ENCODE data around the gene ERICH2. TPM values are rescaled to one million over a fixed set of nuclear protein-coding genes. Genes with fewer than 3 reads are reported as not detected.
"Not testable (repeated sequence)": the region's sequence is repeated elsewhere in the genome, so short reads cannot be mapped to it uniquely, and the experiment has no call there.

The ERICH2 gene
- total RNA-seq, 1 experiment from 2014 or later = 0.74 TPM

DNA sequence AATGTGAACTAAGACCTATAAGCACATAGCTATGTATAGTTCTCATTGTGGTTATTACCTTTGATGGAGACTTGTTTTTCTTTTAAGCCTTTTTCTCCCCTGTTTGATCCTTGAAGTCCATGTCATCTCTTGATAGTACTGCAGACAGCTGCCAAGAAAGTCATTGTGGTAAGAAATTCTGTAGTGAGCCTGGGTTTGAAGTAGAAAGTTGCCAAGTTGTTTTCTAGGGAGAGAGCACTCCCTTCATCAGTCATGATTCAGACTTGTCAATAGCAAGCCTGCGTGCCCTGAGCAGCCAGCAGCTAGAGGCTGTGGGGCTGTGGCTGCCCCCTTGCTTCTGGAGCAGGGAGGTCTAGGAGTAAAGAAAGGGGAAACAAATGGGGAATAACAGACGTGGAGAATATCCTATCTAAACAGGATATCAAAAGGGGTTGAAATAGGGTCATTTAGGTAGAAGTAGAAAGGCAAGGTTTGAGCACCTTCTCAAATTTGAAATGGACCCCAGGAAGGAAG, 46.7 kb upstream of the ERICH2 start:
- DNase-seq (ENCODE audit: low read depth, low spot score) (no peak), ATAC-seq (no peak)
- POLR2A ChIA-PET = no interaction called here
- in situ Hi-C loops (cut with HindIII; ENCODE audit: low pct_unique_long_range_greater_than_20kb, low sequenced_read_pairs) (no loop called here), intact Hi-C loops (cut with micrococcal nuclease; ENCODE audit: unreplicated experiment) (no loop called here)
- TF ChIP-seq POLR2AphosphoS5 (IDR thresholded peaks at IDR 0.05; ENCODE audit: low read depth, low read length) = no peak
- no peak for TF ChIP-seq CTCF (IDR thresholded peaks at IDR 0.05)
- no peak for TF ChIP-seq REST (IDR thresholded peaks at IDR 0.05; ENCODE audit: insufficient read depth in 1 of 2, low read depth in 2 of 2, low read length in 1 of 2)
- no peak for TF ChIP-seq SIN3A (IDR thresholded peaks at IDR 0.05; ENCODE audit: borderline replicate concordance, insufficient read depth, low read depth, low read length)
- TF ChIP-seq TCF7L2 (IDR thresholded peaks at IDR 0.05; ENCODE audit: low read depth, low read length) = no peak
- H3K27ac ChIP-seq (ENCODE audit: low read length) = no peak overlapping the region
- H3K9me3 ChIP-seq (ENCODE audit: control insufficient read depth, insufficient read depth, low read depth, low read length) = no peaks in the 10 kb centered on the region
- CTCF ChIA-PET = no interaction called here
- no TSS peak for BruUV-seq (replicated peaks)
- H3K27me3 ChIP-seq (ENCODE audit: control insufficient read depth, insufficient read depth, low read length) = peaks cover 5% of the 10 kb centered on the region
- no peak overlapping the region for H3K4me3 ChIP-seq (ENCODE audit: low read depth in 2 of 2, low read length in 2 of 2)
- no peaks in the 10 kb centered on the region for H3K4me1 ChIP-seq (ENCODE audit: control insufficient read depth, insufficient read depth, low read length)
- no peaks in the 10 kb centered on the region for H3K36me3 ChIP-seq (ENCODE audit: control insufficient read depth, insufficient read depth, low read length)

- H3K9me3 ChIP-seq (ENCODE audit: control insufficient read depth, insufficient read depth, low read depth, low read length) = no peaks in the 10 kb centered on the region
- no TSS peak for BruUV-seq (replicated peaks)
- H3K27me3 ChIP-seq (ENCODE audit: control insufficient read depth, insufficient read depth, low read length) = no peaks in the 10 kb centered on the region
- in situ Hi-C loops (cut with HindIII; ENCODE audit: low pct_unique_long_range_greater_than_20kb, low sequenced_read_pairs) (no loop called here), intact Hi-C loops (cut with micrococcal nuclease; ENCODE audit: unreplicated experiment) (no loop called here)
- H3K4me3 ChIP-seq (ENCODE audit: low read depth in 2 of 2, low read length in 2 of 2) = no peak overlapping the region
- CTCF ChIA-PET = no interaction called here
- H3K27ac ChIP-seq (ENCODE audit: low read length) = no peak overlapping the region
- no peak for DNase-seq (ENCODE audit: low read depth, low spot score)
- H3K36me3 ChIP-seq (ENCODE audit: control insufficient read depth, insufficient read depth, low read length) = no peaks in the 10 kb centered on the region
- H3K4me1 ChIP-seq (ENCODE audit: control insufficient read depth, insufficient read depth, low read length) = no peaks in the 10 kb centered on the region
- POLR2A ChIA-PET = no interaction called here
- ATAC-seq = no peak
- TF ChIP-seq SIN3A (IDR thresholded peaks at IDR 0.05; ENCODE audit: borderline replicate concordance, insufficient read depth, low read depth, low read length) = no peak
- TF ChIP-seq REST (IDR thresholded peaks at IDR 0.05; ENCODE audit: insufficient read depth in 1 of 2, low read depth in 2 of 2, low read length in 1 of 2) = no peak
- no peak for TF ChIP-seq POLR2AphosphoS5 (IDR thresholded peaks at IDR 0.05; ENCODE audit: low read depth, low read length)
- no peak for TF ChIP-seq CTCF (IDR thresholded peaks at IDR 0.05)
- no peak for TF ChIP-seq TCF7L2 (IDR thresholded peaks at IDR 0.05; ENCODE audit: low read depth, low read length)
Measured at GRCh38 chr2:170733798-170734600, 36.2 kb upstream of the ERICH2 start.

- H3K27ac ChIP-seq (ENCODE audit: low read length); H3K36me3 ChIP-seq (ENCODE audit: control insufficient read depth, insufficient read depth, low read length); POLR2A ChIA-PET; H3K9me3 ChIP-seq (ENCODE audit: control insufficient read depth, insufficient read depth, low read depth, low read length); H3K4me1 ChIP-seq (ENCODE audit: control insufficient read depth, insufficient read depth, low read length); H3K27me3 ChIP-seq (ENCODE audit: control insufficient read depth, insufficient read depth, low read length); H3K4me3 ChIP-seq (ENCODE audit: low read depth in 2 of 2, low read length in 2 of 2); CTCF ChIA-PET; intact Hi-C loops (cut with micrococcal nuclease; ENCODE audit: unreplicated experiment); DNase-seq (ENCODE audit: low read depth, low spot score); in situ Hi-C loops (cut with HindIII; ENCODE audit: low pct_unique_long_range_greater_than_20kb, low sequenced_read_pairs); BruUV-seq (replicated peaks); ATAC-seq: not testable (repeated sequence)
Measured at GRCh38 chr2:170734601-170735000, 35.6 kb upstream of the ERICH2 start.
